Panc1 (cell line): ENCODE measurements around the gene MEGF11. TPM values are rescaled to one million over a fixed set of nuclear protein-coding genes. Genes with fewer than 3 reads are reported as not detected.

Experiments used
- ATAC-seq: fragments of 200-7000 bp; cut with Tn5 transposase; 2 replicates; pipeline ENCODE4 v1.9.1; 2020; ENCODE audit warnings: mild to moderate bottlenecking, moderate library complexity
- BruUV-seq: library from RNA; stranded (reverse); fragments of 400-500 nt; replicated peaks from 2 replicates; lab custom pipeline; 2021; lab: Mats Ljungman, UMichigan
- CTCF ChIA-PET: fragments of 300-600 bp; sonication (Branson Sonifier 250); formaldehyde crosslinking; loops from one replicate; lab custom pipeline; 2022; ENCODE audit warnings: antibody characterized with exemption; lab: Charles Lee
- POLR2A ChIA-PET: fragments of 300-600 bp; sonication (Branson Sonifier 250); formaldehyde crosslinking; loops from one replicate; lab custom pipeline; 2022; ENCODE audit warnings: antibody characterized with exemption; lab: Charles Lee
- DNase-seq: peaks from one replicate; pipeline ENCODE4 v3.0.0-alpha.2; 2010; ENCODE audit warnings: low read depth, low spot score
- H3K27ac ChIP-seq: 2 replicates; pipeline ENCODE4 v1.5.1; 2011; ENCODE audit warnings: mild to moderate bottlenecking, low read length, inconsistent platforms
- H3K27me3 ChIP-seq: fragments of 200-500 bp; sonication (Bioruptor generic); 2 replicates; pipeline ENCODE4 v1.6.0; 2014; ENCODE audit warnings: low read length, inconsistent platforms; ENCODE audit not compliant: control insufficient read depth, insufficient read depth
- H3K36me3 ChIP-seq: fragments of 200-500 bp; sonication (Bioruptor generic); 2 replicates; pipeline ENCODE4 v1.5.1; 2014; ENCODE audit warnings: inconsistent platforms, mild to moderate bottlenecking, low read length, moderate library complexity; ENCODE audit not compliant: control insufficient read depth, insufficient read depth
- H3K4me1 ChIP-seq: 2 replicates; pipeline ENCODE4 v1.5.1; 2011; ENCODE audit warnings: inconsistent platforms, mild to moderate bottlenecking, low read length, moderate library complexity; ENCODE audit not compliant: control insufficient read depth, insufficient read depth
- H3K4me3 ChIP-seq, 2 experiments: 2 replicates each; pipeline ENCODE4 v1.5.1; 2011 to 2012; ENCODE audit warnings: low read depth in 2 of 2, low read length in 2 of 2, mild to moderate bottlenecking in 2 of 2, inconsistent platforms in 1 of 2, moderate library complexity in 1 of 2
- H3K9me3 ChIP-seq: fragments of 200-500 bp; sonication (Bioruptor generic); 2 replicates; pipeline ENCODE4 v1.5.1; 2014; ENCODE audit warnings: low read depth, mild to moderate bottlenecking, inconsistent platforms, low read length, moderate library complexity; ENCODE audit not compliant: control insufficient read depth, insufficient read depth
- POLR2AphosphoS5 ChIP-seq: IDR thresholded peaks from 2 replicates; pipeline ENCODE4 v1.6.1; 2012; ENCODE audit warnings: mild to moderate bottlenecking, low read depth, low read length, moderate library complexity
- SIN3A ChIP-seq: IDR thresholded peaks from 2 replicates; pipeline ENCODE4 v1.6.1; 2012; ENCODE audit warnings: low read depth, mild to moderate bottlenecking, low read length, moderate library complexity, borderline replicate concordance; ENCODE audit not compliant: insufficient read depth
- TCF7L2 ChIP-seq: IDR thresholded peaks from 2 replicates; pipeline ENCODE4 v1.6.1; 2011; ENCODE audit warnings: mild to moderate bottlenecking, low read depth, low read length, inconsistent platforms
- in situ Hi-C: cut with HindIII; loops from 2 replicates; pipeline ENCODE4 v1.10.0; 2016; ENCODE audit warnings: low sequenced_read_pairs, low pct_unique_long_range_greater_than_20kb
- intact Hi-C: fragments of 100-400 bp; cut with micrococcal nuclease; formaldehyde crosslinking; loops from one replicate; pipeline ENCODE4 v1.10.0; 2022; ENCODE audit not compliant: unreplicated experiment
- total RNA-seq: library from RNA; stranded (reverse); gene quantifications from one replicate; pipeline ENCODE4 v1.2.1, GENCODE V29; 2021; ENCODE audit not compliant: unreplicated experiment
- TF ChIP-seq, protein P1 (sequence below): fragments of 450-650 bp; IDR thresholded peaks from 2 replicates; pipeline ENCODE4 v1.5.1; 2017; ENCODE audit warnings: mild to moderate bottlenecking
- TF ChIP-seq, protein P2 (sequence below), 2 experiments: IDR thresholded peaks; 2 replicates each; pipeline ENCODE4 v1.6.1; 2011 to 2012; ENCODE audit warnings: low read depth in 2 of 2, control low read depth in 1 of 2, low read length in 1 of 2, mild to moderate bottlenecking in 1 of 2, moderate library complexity in 1 of 2; ENCODE audit not compliant: insufficient read depth in 1 of 2

Gene MEGF11
- total RNA-seq, 1 experiment from 2014 or later: 0.95 TPM

DNA sequence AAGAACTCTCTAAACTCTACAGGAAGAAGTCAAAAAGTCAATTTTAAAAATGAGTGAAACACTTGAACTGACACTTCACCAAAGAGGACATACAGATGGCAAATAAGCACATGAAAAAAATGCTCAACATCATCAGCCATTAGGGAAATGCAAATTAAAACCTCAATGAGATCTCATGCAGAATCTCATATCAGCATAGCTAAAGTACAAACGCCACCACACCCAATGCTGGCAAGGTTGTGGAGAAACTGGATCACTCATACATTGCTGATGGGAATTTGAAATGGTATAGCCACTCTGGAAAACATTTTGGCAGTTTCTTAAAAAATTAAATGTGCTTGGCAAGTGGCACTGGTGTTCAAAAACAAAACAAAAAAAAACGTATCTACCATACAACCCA lies 34.2 kb downstream of the MEGF11 start:
- Histone ChIP-seq H3K9me3 (no peaks in the 10 kb centered on the region), H3K27ac (no peak overlapping the region), H3K27me3 (no peaks in the 10 kb centered on the region), H3K4me1 (no peaks in the 10 kb centered on the region), H3K4me3 (no peak overlapping the region), H3K36me3 (no peaks in the 10 kb centered on the region)
- DNase-seq (no peak), ATAC-seq (no peak)
- in situ Hi-C loops: no loop called here
- CTCF ChIA-PET: no interaction called here
- no TSS peak for BruUV-seq
- POLR2A ChIA-PET: no interaction called here
- TF ChIP-seq, protein P1, sequence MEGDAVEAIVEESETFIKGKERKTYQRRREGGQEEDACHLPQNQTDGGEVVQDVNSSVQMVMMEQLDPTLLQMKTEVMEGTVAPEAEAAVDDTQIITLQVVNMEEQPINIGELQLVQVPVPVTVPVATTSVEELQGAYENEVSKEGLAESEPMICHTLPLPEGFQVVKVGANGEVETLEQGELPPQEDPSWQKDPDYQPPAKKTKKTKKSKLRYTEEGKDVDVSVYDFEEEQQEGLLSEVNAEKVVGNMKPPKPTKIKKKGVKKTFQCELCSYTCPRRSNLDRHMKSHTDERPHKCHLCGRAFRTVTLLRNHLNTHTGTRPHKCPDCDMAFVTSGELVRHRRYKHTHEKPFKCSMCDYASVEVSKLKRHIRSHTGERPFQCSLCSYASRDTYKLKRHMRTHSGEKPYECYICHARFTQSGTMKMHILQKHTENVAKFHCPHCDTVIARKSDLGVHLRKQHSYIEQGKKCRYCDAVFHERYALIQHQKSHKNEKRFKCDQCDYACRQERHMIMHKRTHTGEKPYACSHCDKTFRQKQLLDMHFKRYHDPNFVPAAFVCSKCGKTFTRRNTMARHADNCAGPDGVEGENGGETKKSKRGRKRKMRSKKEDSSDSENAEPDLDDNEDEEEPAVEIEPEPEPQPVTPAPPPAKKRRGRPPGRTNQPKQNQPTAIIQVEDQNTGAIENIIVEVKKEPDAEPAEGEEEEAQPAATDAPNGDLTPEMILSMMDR: no peak
- TF ChIP-seq TCF7L2 (no peak), SIN3A (no peak), POLR2AphosphoS5 (no peak)
- TF ChIP-seq, protein P2, sequence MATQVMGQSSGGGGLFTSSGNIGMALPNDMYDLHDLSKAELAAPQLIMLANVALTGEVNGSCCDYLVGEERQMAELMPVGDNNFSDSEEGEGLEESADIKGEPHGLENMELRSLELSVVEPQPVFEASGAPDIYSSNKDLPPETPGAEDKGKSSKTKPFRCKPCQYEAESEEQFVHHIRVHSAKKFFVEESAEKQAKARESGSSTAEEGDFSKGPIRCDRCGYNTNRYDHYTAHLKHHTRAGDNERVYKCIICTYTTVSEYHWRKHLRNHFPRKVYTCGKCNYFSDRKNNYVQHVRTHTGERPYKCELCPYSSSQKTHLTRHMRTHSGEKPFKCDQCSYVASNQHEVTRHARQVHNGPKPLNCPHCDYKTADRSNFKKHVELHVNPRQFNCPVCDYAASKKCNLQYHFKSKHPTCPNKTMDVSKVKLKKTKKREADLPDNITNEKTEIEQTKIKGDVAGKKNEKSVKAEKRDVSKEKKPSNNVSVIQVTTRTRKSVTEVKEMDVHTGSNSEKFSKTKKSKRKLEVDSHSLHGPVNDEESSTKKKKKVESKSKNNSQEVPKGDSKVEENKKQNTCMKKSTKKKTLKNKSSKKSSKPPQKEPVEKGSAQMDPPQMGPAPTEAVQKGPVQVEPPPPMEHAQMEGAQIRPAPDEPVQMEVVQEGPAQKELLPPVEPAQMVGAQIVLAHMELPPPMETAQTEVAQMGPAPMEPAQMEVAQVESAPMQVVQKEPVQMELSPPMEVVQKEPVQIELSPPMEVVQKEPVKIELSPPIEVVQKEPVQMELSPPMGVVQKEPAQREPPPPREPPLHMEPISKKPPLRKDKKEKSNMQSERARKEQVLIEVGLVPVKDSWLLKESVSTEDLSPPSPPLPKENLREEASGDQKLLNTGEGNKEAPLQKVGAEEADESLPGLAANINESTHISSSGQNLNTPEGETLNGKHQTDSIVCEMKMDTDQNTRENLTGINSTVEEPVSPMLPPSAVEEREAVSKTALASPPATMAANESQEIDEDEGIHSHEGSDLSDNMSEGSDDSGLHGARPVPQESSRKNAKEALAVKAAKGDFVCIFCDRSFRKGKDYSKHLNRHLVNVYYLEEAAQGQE (IDR thresholded peaks at IDR 0.05; ENCODE audit: insufficient read depth in 1 of 2, low read depth in 2 of 2, low read length in 1 of 2): no peak
- intact Hi-C loops: no loop called here

DNA sequence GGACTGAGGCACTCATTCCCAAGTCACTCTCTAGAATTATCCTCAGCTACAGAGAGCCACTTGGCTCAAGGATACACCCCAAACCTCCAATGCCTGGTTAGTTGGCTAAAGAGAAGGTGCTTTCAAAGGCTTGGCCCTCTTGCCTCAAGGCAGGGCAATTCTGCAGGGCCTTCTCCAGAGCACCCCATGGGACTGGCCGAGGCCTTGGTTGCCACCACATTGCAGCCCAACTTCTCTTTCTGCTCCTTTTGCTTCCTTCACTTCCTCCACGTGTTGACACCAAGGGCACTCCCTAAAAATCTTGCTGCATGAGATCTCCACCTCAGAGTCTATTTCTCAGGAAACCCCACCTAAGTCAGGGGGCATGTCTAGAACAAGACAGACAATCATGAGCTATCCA lies 36.7 kb downstream of the MEGF11 start:
- H3K4me1 ChIP-seq: no peaks in the 10 kb centered on the region
- ChIA-PET CTCF (no interaction called here), POLR2A (no interaction called here)
- in situ Hi-C loops (no loop called here), intact Hi-C loops (no loop called here)
- H3K4me3 ChIP-seq: no peak overlapping the region
- no peaks in the 10 kb centered on the region for H3K9me3 ChIP-seq
- H3K36me3 ChIP-seq: no peaks in the 10 kb centered on the region
- no TSS peak for BruUV-seq
- DNase-seq (no peak), ATAC-seq (no peak)
- H3K27me3 ChIP-seq: no peaks in the 10 kb centered on the region
- TF ChIP-seq SIN3A (no peak), TCF7L2 (no peak), POLR2AphosphoS5 (no peak)
- TF ChIP-seq, protein P2 (IDR thresholded peaks at IDR 0.05; ENCODE audit: insufficient read depth in 1 of 2, low read depth in 2 of 2, low read length in 1 of 2): no peak
- TF ChIP-seq, protein P1: no peak
- no peak overlapping the region for H3K27ac ChIP-seq
